ENCODE results near the gene DMPK.
"Not testable (repeated sequence)": the region's sequence is repeated elsewhere in the genome, so short reads cannot be mapped to it uniquely, and the experiment has no call there.

The DMPK gene

DNA sequence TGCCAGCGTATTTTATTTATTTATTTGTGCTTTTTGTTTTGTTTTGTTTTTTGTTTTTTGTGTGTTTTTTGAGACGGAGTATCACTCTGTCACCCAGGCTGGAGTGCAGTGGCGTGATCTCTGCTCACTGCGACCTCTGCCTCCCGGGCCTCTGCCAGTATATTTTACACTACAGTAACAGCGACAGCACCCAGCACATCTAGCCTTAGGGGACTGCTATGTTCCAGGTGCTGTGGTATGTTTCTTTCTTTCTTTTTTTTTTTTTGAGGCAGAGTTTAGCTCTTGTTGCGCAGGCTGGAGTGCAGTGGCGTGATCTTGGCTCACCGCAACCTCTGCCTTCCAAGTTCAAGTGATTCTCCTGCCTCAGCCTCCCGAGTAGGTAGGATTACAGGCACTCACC, 30.8 kb downstream of the DMPK start:
- not testable (repeated sequence) for DNase-seq

DNA sequence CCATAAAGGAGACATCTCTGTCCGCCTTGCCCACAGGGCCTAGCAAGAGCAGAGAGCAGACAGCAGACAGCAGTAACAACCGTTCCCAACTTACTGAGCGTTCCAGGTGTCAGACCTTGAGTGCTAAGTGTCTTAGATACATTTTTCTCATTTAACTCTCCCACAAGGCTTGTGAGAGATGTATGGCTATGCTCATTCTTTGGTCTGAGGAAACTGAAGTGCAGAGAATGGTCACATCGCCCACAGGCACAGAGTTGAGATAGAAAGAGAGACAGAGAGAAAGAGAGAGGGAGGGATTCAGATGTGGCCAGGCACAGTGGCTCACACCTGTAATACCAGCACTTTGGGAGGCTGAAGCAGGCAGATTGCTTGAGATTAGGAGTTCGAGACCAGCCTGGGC, 34.8 kb downstream of the DMPK start:
- DNase-seq = no peak

GRCh38 chr19:45746866-45747265, 35.4 kb downstream of the DMPK start:
- DNase-seq = no peak

- DNase-seq = no peak
These were observed 36.7 kb downstream of the DMPK start for GRCh38 chr19:45745606-45746005.

GRCh38 chr19:45742969-45743368, 39.3 kb downstream of the DMPK start:
- DNase-seq = no peak

DNA sequence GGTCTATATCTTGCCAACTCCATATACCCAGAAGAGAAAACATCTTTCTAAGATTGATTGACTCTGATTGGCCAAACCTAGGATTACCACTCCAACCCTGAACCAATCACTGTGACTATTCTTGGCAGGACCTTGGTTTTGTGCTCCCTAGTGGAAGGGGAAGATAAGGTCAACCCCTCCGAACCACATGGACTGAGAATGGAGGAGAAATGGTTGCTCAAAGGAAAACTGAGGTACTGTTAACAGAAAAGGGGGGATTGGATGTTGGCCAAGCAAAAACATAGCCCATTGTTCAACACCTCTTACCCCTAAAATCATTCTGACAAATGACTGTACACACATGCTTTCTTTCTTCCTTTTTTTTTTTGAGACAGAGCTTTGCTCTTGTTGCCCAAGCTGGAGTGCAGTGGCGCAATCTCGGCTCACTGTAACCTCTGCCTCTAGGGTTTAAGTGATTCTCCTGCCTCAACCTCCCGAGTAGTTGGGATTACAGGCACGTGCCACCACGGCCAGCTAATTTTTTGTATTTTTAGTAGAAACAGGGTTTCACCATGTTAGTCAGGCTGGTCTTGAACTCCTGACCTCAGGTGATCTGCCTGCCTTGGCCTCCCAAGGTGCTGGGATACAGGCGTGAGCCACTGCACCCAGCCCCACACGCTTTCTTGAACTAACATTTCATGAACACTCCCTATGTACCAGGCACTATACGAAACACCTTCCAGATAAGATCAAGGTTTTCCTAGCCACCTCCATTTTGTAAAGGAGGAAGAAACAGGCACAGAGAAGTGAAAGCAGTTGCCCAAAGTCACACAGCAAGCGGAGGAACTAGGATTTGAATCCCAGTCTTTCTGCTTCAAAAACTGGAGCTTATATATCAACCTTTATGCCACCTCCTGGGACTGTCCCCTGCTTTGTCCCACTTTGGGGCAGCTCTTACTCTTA, 42.5 kb downstream of the DMPK start:
- DNase-seq = no peak

- no peak for DNase-seq
These were observed 49.0 kb downstream of the DMPK start, which contains the start of gene MEIOSIN for GRCh38 chr19:45733160-45733810. Gene MEIOSIN, plus strand, starts transcription at chr19:45733439. Its CDS starts 1,938 bp downstream, at chr19:45735377.

GRCh38 chr19:45730368-45731288, 51.7 kb downstream of the DMPK start, which contains the start of gene FBXO46:
Gene FBXO46, minus strand, starts transcription at chr19:45730896. Its CDS starts 17,401 bp downstream, at chr19:45713495.
- peak; percentile 84 to 99 (median 97) for DNase-seq

GRCh38 chr19:45729800-45730290, 52.4 kb downstream of the DMPK start:
- DNase-seq = peak in 2 of 56 donors; percentile 8 to 21

DNA sequence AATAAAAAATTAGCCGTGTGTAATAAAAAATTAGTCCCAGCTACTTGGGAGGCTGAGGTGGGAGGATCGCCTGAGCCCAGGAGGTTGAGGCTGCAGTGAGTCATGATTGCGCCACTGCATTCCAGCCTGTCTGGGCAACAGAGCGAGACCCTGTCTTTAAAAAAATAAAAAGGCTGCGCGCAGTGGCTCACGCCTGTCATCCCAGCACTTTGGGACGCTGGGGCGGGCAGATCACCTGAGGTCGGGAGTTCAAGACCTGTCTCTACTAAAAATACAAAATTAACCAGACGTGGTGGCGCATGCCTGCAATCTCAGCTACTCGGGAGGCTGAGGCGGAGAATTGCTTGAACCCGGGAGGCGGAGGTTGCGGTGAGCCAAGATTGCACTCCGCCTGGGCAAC, 53.6 kb downstream of the DMPK start:
- DNase-seq = not testable (repeated sequence)

GRCh38 chr19:45720065-45720464, 62.2 kb downstream of the DMPK start:
- not testable (repeated sequence) for DNase-seq
